IMR-90 (cell line): ENCODE results near the gene YBX1. TPM values are rescaled to one million over a fixed set of nuclear protein-coding genes. Genes with fewer than 3 reads are reported as not detected.
A peak's percentile ranks its signal among the peaks of the same experiment; 100 is the strongest.

Source experiments
- ATAC-seq: fragments of 200-7000 bp; cut with Tn5 transposase; 2 replicates; pipeline ENCODE4 v1.9.1; 2020; ENCODE audit warnings: low read depth, mild to moderate bottlenecking, moderate library complexity
- BruUV-seq: library from RNA; stranded (reverse); fragments of 400-500 nt; replicated peaks from 2 replicates; lab custom pipeline; 2021; lab: Mats Ljungman, UMichigan
- CTCF ChIA-PET: fragments of 300-600 bp; formaldehyde crosslinking; extraction: SDS; loops from one replicate; lab custom pipeline; 2021; ENCODE audit warnings: antibody characterized with exemption; lab: Yijun Ruan, JAX
- POLR2A ChIA-PET: fragments of 300-600 bp; sonication (Branson Sonifier 250); formaldehyde crosslinking; loops from one replicate; lab custom pipeline; 2022; ENCODE audit warnings: antibody characterized with exemption; ENCODE audit not compliant: unreplicated experiment; lab: Charles Lee
- DNase-seq: peaks from one replicate; pipeline ENCODE4 v3.0.0; 2013
- H2AFZ ChIP-seq: replicated peaks from 2 replicates; pipeline ENCODE3; 2013; ENCODE audit warnings: low read length, mild to moderate bottlenecking; ENCODE audit not compliant: poor library complexity
- H2AK5ac ChIP-seq: 2 replicates; pipeline ENCODE4 v1.6.1; 2013; ENCODE audit warnings: low read depth, low read length, inconsistent platforms
- H2AK9ac ChIP-seq: replicated peaks from 2 replicates; pipeline ENCODE3; 2013; ENCODE audit warnings: mild to moderate bottlenecking, low read depth, low read length, moderate library complexity; ENCODE audit not compliant: poor library complexity
- H2BK120ac ChIP-seq: 2 replicates; pipeline ENCODE4 v1.6.1; 2013; ENCODE audit warnings: low read depth, low read length, inconsistent platforms
- H2BK15ac ChIP-seq: 3 replicates; pipeline ENCODE4 v1.6.1; 2013; ENCODE audit warnings: low read depth, low read length, inconsistent platforms
- H2BK20ac ChIP-seq: 2 replicates; pipeline ENCODE4 v1.6.1; 2013; ENCODE audit warnings: low read depth, mild to moderate bottlenecking, inconsistent platforms, low read length, moderate library complexity
- H2BK5ac ChIP-seq: 2 replicates; pipeline ENCODE4 v1.6.1; 2013; ENCODE audit warnings: mild to moderate bottlenecking, low read depth, low read length, inconsistent platforms; ENCODE audit not compliant: poor library complexity, severe bottlenecking
- H3K14ac ChIP-seq: replicated peaks from 2 replicates; pipeline ENCODE4 v1.6.1; 2013; ENCODE audit warnings: low read depth, low read length, inconsistent platforms
- H3K18ac ChIP-seq: 2 replicates; pipeline ENCODE4 v1.6.1; 2013; ENCODE audit warnings: low read depth, low read length, control low read depth
- H3K23ac ChIP-seq: 2 replicates; pipeline ENCODE4 v1.6.1; 2013; ENCODE audit warnings: low read depth, low read length, inconsistent platforms
- H3K27ac ChIP-seq: 2 replicates; pipeline ENCODE4 v1.5.1; 2013; ENCODE audit warnings: mild to moderate bottlenecking, control low read depth, low read length; ENCODE audit not compliant: insufficient read depth
- H3K27me3 ChIP-seq: 2 replicates; pipeline ENCODE4 v1.6.1; 2013; ENCODE audit warnings: low read length; ENCODE audit not compliant: control insufficient read depth, insufficient read depth
- H3K36me3 ChIP-seq: 2 replicates; pipeline ENCODE4 v1.6.1; 2013; ENCODE audit warnings: low read length, mixed read lengths; ENCODE audit not compliant: control insufficient read depth, insufficient read depth
- H3K4ac ChIP-seq: 2 replicates; pipeline ENCODE4 v1.6.1; 2013; ENCODE audit warnings: low read depth, low read length, inconsistent platforms
- H3K4me1 ChIP-seq: 2 replicates; pipeline ENCODE4 v1.6.1; 2013; ENCODE audit warnings: low read length, mixed read lengths; ENCODE audit not compliant: control insufficient read depth, insufficient read depth
- H3K4me2 ChIP-seq: 2 replicates; pipeline ENCODE4 v1.6.1; 2013; ENCODE audit warnings: low read depth, mild to moderate bottlenecking, control low read depth, low read length, moderate library complexity
- H3K4me3 ChIP-seq: 2 replicates; pipeline ENCODE4 v1.5.1; 2013; ENCODE audit warnings: low read depth, mild to moderate bottlenecking, control low read depth, low read length, moderate library complexity; ENCODE audit not compliant: insufficient read depth
- H3K56ac ChIP-seq: 2 replicates; pipeline ENCODE4 v1.6.1; 2013; ENCODE audit warnings: low read length, inconsistent platforms; ENCODE audit not compliant: insufficient read depth; ENCODE audit errors: extremely low read depth
- H3K79me1 ChIP-seq, 2 experiments: 2 replicates each; pipeline ENCODE4 v1.6.1; 2013; ENCODE audit warnings: low read length in 2 of 2, inconsistent platforms in 1 of 2, low read depth in 1 of 2
- H3K9ac ChIP-seq: 2 replicates; pipeline ENCODE4 v1.6.1; 2013; ENCODE audit warnings: low read depth, low read length, control low read depth
- H3K9me1 ChIP-seq: 2 replicates; pipeline ENCODE4 v1.6.1; 2013; ENCODE audit warnings: low read length, inconsistent platforms; ENCODE audit not compliant: insufficient read depth
- H3K9me3 ChIP-seq: 2 replicates; pipeline ENCODE4 v1.6.1; 2013; ENCODE audit warnings: low read length; ENCODE audit not compliant: control insufficient read depth, insufficient read depth
- H4K20me1 ChIP-seq: 2 replicates; pipeline ENCODE4 v1.6.1; 2013; ENCODE audit warnings: low read length, inconsistent platforms; ENCODE audit not compliant: insufficient read depth
- H4K5ac ChIP-seq: 2 replicates; pipeline ENCODE4 v1.6.1; 2013; ENCODE audit warnings: mild to moderate bottlenecking, low read depth, low read length, control low read depth
- H4K8ac ChIP-seq, 2 experiments: 2 replicates each; pipeline ENCODE4 v1.6.1; 2013; ENCODE audit warnings: low read depth in 2 of 2, low read length in 2 of 2, control low read depth in 1 of 2, inconsistent platforms in 1 of 2
- H4K91ac ChIP-seq: 2 replicates; pipeline ENCODE4 v1.6.1; 2013; ENCODE audit warnings: low read depth, low read length, inconsistent platforms; ENCODE audit not compliant: insufficient read depth
- BHLHE40 ChIP-seq: fragments of 150-350 bp; IDR thresholded peaks from 2 replicates; pipeline ENCODE4 v1.6.1; 2016; ENCODE audit warnings: mild to moderate bottlenecking, low read depth, low read length
- CHD1 ChIP-seq: IDR thresholded peaks from 2 replicates; pipeline ENCODE4 v1.6.1; 2012; ENCODE audit warnings: low read depth, low read length, improper control_type of control experiment
- MAZ ChIP-seq: IDR thresholded peaks from 2 replicates; pipeline ENCODE4 v1.6.1; 2012; ENCODE audit warnings: low read depth, mild to moderate bottlenecking, low read length, improper control_type of control experiment, moderate library complexity, borderline replicate concordance
- NFE2L2 ChIP-seq: fragments of 150-350 bp; IDR thresholded peaks from 2 replicates; pipeline ENCODE4 v1.6.1; 2016; ENCODE audit warnings: low read depth, mild to moderate bottlenecking, low read length
- POLR2A ChIP-seq: IDR thresholded peaks from 2 replicates; pipeline ENCODE4 v1.6.1; 2012; ENCODE audit warnings: mild to moderate bottlenecking, low read depth, low read length
- USF2 ChIP-seq: fragments of 150-350 bp; IDR thresholded peaks from 2 replicates; pipeline ENCODE4 v1.6.1; 2017; ENCODE audit warnings: mild to moderate bottlenecking, antibody characterized with exemption, low read length, low read depth
- WGBS, 2 experiments: methylation state at CpG; one replicate each; pipeline versions ENCODE4 v1.1.5 to v1.1.7; 2013; ENCODE audit warnings: missing lambda C conversion rate in 2 of 2; ENCODE audit not compliant: insufficient read length in 1 of 2; ENCODE audit errors: extremely low coverage in 2 of 2; 5-methylcytosine and 5-hydroxymethylcytosine counted together
- dilution Hi-C: fragments of 300-500 bp; cut with HindIII; formaldehyde crosslinking; loops from one replicate; pipeline ENCODE4 v1.14.3; 2018; ENCODE audit warnings: low sequenced_read_pairs; ENCODE audit not compliant: unreplicated experiment
- in situ Hi-C: fragments of 300-500 bp; cut with MboI; formaldehyde crosslinking; loops from 3 replicates; pipeline ENCODE4 v1.14.3; 2019; ENCODE audit warnings: low sequenced_read_pairs, inconsistent platforms, mixed read lengths
- intact Hi-C: fragments of 100-400 bp; cut with micrococcal nuclease; formaldehyde crosslinking; loops from 2 replicates; pipeline ENCODE4 v1.10.0; 2022
- polyA plus RNA-seq, 3 experiments: library from polyadenylated mRNA; depleted of rRNA; stranded (reverse); fragments of >200 nt; gene quantifications; 2 replicates each; pipeline ENCODE4 v1.2.3, GENCODE V29; 2012; ENCODE audit warnings: low replicate concordance in 1 of 3
- total RNA-seq: library from RNA; depleted of rRNA; stranded (reverse); fragments of >200 nt; gene quantifications from 2 replicates; pipeline ENCODE4 v1.2.3, GENCODE V29; 2012

The YBX1 gene
- total and polyA plus RNA-seq, 2 of the 4 experiments (the other 2 are of a cell fraction) = 605 to 843 TPM

GRCh38 chr1:42646056-42646455 is 36.2 kb upstream of the YBX1 start:
- Histone ChIP-seq H3K4me3 (no peak overlapping the region), H3K27ac (no peak overlapping the region), H3K18ac (no peak overlapping the region), H3K4me2 (no peak overlapping the region), H4K5ac (no peak overlapping the region), H2BK5ac (no peak overlapping the region), H3K4ac (no peak overlapping the region), H3K36me3 (no peaks in the 10 kb centered on the region), H3K9me1 (no peaks in the 10 kb centered on the region), H3K4me1 (no peaks in the 10 kb centered on the region), H4K20me1 (no peaks in the 10 kb centered on the region), H3K27me3 (peaks cover 5% of the 10 kb centered on the region; the same call in 1 of the 2 replicates), H3K14ac (no peak overlapping the region), H2AK5ac (no peak overlapping the region), H2BK120ac (no peak overlapping the region), H3K56ac (no peak overlapping the region), H4K8ac (no peak overlapping the region), H4K91ac (no peak overlapping the region), H2BK20ac (no peak overlapping the region), H2AFZ (no peak overlapping the region), H3K79me1 (no peaks in the 10 kb centered on the region), H2BK15ac (no peak overlapping the region), H3K9ac (no peak overlapping the region), H3K23ac (no peak overlapping the region), H3K9me3 (no peaks in the 10 kb centered on the region), H2AK9ac (no peak overlapping the region)
- intact Hi-C loops (no loop called here), in situ Hi-C loops (no loop called here), dilution Hi-C loops (no loop called here)
- WGBS, 2 experiments = no CpG with 5 or more reads among the region's 2 CpGs
- POLR2A ChIA-PET = no interaction called here
- ATAC-seq (no peak), DNase-seq (peak; percentile 21)
- TF ChIP-seq USF2 (no peak), BHLHE40 (no peak), NFE2L2 (no peak), CHD1 (no peak), POLR2A (no peak), MAZ (no peak)
- no TSS peak for BruUV-seq
- CTCF ChIA-PET = no interaction called here
